ENCODE measurements around the gene TRIP4. TPM values are rescaled to one million over a fixed set of nuclear protein-coding genes. Genes with fewer than 3 reads are reported as not detected.

The TRIP4 gene
- total and polyA plus RNA-seq, 2 of the 8 experiments (the other 6 are each of a cell fraction or from before 2014, with no cell fraction given) = 6.2 to 18.9 TPM

DNA sequence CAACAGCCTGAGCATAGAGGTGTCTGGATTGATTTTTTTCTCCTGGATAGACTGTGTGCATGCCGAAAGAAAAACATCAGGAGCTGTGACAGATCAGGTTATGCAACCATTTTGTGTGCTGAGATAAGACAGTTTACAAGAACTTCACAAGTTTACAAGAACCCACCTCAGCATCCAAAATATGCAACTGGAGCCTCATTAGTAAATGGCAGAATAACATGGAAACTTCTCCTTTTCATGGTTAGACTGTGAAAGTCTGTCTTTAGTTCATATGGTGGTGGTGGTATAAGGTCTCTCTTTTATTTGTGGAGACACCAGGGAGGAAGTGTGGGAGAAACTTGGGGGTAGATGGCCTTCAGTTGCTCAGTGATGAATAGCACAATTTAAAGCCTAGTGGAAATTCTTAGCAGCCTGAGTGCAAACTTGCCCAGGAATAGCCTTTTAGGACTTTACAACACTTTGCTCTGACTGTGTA, 69.0 kb downstream of the TRIP4 start (continued):
- TF ChIP-seq, protein P1, sequence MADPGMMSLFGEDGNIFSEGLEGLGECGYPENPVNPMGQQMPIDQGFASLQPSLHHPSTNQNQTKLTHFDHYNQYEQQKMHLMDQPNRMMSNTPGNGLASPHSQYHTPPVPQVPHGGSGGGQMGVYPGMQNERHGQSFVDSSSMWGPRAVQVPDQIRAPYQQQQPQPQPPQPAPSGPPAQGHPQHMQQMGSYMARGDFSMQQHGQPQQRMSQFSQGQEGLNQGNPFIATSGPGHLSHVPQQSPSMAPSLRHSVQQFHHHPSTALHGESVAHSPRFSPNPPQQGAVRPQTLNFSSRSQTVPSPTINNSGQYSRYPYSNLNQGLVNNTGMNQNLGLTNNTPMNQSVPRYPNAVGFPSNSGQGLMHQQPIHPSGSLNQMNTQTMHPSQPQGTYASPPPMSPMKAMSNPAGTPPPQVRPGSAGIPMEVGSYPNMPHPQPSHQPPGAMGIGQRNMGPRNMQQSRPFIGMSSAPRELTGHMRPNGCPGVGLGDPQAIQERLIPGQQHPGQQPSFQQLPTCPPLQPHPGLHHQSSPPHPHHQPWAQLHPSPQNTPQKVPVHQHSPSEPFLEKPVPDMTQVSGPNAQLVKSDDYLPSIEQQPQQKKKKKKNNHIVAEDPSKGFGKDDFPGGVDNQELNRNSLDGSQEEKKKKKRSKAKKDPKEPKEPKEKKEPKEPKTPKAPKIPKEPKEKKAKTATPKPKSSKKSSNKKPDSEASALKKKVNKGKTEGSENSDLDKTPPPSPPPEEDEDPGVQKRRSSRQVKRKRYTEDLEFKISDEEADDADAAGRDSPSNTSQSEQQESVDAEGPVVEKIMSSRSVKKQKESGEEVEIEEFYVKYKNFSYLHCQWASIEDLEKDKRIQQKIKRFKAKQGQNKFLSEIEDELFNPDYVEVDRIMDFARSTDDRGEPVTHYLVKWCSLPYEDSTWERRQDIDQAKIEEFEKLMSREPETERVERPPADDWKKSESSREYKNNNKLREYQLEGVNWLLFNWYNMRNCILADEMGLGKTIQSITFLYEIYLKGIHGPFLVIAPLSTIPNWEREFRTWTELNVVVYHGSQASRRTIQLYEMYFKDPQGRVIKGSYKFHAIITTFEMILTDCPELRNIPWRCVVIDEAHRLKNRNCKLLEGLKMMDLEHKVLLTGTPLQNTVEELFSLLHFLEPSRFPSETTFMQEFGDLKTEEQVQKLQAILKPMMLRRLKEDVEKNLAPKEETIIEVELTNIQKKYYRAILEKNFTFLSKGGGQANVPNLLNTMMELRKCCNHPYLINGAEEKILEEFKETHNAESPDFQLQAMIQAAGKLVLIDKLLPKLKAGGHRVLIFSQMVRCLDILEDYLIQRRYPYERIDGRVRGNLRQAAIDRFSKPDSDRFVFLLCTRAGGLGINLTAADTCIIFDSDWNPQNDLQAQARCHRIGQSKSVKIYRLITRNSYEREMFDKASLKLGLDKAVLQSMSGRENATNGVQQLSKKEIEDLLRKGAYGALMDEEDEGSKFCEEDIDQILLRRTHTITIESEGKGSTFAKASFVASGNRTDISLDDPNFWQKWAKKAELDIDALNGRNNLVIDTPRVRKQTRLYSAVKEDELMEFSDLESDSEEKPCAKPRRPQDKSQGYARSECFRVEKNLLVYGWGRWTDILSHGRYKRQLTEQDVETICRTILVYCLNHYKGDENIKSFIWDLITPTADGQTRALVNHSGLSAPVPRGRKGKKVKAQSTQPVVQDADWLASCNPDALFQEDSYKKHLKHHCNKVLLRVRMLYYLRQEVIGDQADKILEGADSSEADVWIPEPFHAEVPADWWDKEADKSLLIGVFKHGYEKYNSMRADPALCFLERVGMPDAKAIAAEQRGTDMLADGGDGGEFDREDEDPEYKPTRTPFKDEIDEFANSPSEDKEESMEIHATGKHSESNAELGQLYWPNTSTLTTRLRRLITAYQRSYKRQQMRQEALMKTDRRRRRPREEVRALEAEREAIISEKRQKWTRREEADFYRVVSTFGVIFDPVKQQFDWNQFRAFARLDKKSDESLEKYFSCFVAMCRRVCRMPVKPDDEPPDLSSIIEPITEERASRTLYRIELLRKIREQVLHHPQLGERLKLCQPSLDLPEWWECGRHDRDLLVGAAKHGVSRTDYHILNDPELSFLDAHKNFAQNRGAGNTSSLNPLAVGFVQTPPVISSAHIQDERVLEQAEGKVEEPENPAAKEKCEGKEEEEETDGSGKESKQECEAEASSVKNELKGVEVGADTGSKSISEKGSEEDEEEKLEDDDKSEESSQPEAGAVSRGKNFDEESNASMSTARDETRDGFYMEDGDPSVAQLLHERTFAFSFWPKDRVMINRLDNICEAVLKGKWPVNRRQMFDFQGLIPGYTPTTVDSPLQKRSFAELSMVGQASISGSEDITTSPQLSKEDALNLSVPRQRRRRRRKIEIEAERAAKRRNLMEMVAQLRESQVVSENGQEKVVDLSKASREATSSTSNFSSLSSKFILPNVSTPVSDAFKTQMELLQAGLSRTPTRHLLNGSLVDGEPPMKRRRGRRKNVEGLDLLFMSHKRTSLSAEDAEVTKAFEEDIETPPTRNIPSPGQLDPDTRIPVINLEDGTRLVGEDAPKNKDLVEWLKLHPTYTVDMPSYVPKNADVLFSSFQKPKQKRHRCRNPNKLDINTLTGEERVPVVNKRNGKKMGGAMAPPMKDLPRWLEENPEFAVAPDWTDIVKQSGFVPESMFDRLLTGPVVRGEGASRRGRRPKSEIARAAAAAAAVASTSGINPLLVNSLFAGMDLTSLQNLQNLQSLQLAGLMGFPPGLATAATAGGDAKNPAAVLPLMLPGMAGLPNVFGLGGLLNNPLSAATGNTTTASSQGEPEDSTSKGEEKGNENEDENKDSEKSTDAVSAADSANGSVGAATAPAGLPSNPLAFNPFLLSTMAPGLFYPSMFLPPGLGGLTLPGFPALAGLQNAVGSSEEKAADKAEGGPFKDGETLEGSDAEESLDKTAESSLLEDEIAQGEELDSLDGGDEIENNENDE (IDR thresholded peaks at IDR 0.05; ENCODE audit: insufficient replicate concordance, low read length) = no peak
- TF ChIP-seq SAP30 (IDR thresholded peaks at IDR 0.05; ENCODE audit: insufficient read depth, insufficient replicate concordance, low read length) (no peak), SIRT6 (IDR thresholded peaks at IDR 0.05; ENCODE audit: low read length) (no peak), KDM4A (IDR thresholded peaks at IDR 0.05; ENCODE audit: low read depth, low read length, severe bottlenecking) (no peak), TEAD4 (IDR thresholded peaks at IDR 0.05; ENCODE audit: low read depth, low read length) (no peak)
